ENCODE measurements around the gene FBXL5. TPM values are rescaled to one million over a fixed set of nuclear protein-coding genes. Genes with fewer than 3 reads are reported as not detected.

FBXL5 gene
- total and polyA plus RNA-seq, 9 of the 15 experiments (the other 6 are each of a cell fraction or from before 2014, with no cell fraction given): 6.0 to 35.2 (median 22.1) TPM

GRCh38 chr4:15681372-15682241 lies 26.4 kb upstream of the FBXL5 start, which contains the start of gene FAM200B (continued):
- TF ChIP-seq E2F8 (IDR thresholded peaks at IDR 0.05; ENCODE audit: low read depth, partially characterized antibody) (no peak), ZNF24 (IDR thresholded peaks at IDR 0.05) (0 out of 2 replicates have a peak, but pooled peaks have one; percentile 21), ZNF76 (CRISPR knock-in tag; IDR thresholded peaks at IDR 0.05; ENCODE audit: borderline replicate concordance) (no peak), NFE2L1 (tag; IDR thresholded peaks at IDR 0.05; ENCODE audit: borderline replicate concordance, low read depth) (no peak), ZBTB11 (CRISPR knock-in tag; IDR thresholded peaks at IDR 0.05) (peak in 2 of 3 experiments; percentile 72 to 96; a peak in 5 of 6 replicates), ZNF586 (CRISPR knock-in tag; conservative IDR thresholded peaks at IDR 0.05) (no peak), THAP7 (CRISPR knock-in tag; IDR thresholded peaks at IDR 0.05) (no peak), PRPF4 (IDR thresholded peaks at IDR 0.05; ENCODE audit: insufficient read depth, low read depth, low read length, poor library complexity, severe bottlenecking) (no peak), SAFB (IDR thresholded peaks at IDR 0.05; ENCODE audit: borderline replicate concordance, low read depth, low read length) (no peak), SUPT5H (IDR thresholded peaks at IDR 0.05) (peak; percentile 93), PCBP1 (IDR thresholded peaks at IDR 0.05; ENCODE audit: low read depth, low read length, poor library complexity, severe bottlenecking) (peak; percentile 45), SOX6 (IDR thresholded peaks at IDR 0.05) (peak; percentile 59), FOXM1 (IDR thresholded peaks at IDR 0.05; ENCODE audit: low read depth) (peak; percentile 85), FOXM1 (CRISPR knock-in tag; IDR thresholded peaks at IDR 0.05; ENCODE audit: low read depth) (no peak; the same call in 1 of the 2 replicates), PHF8 (IDR thresholded peaks at IDR 0.05; ENCODE audit: borderline replicate concordance, low read length) (peak; percentile 89), ZNF354B (CRISPR knock-in tag; IDR thresholded peaks at IDR 0.05) (no peak), ZNF785 (CRISPR knock-in tag; IDR thresholded peaks at IDR 0.05) (no peak), ZNF124 (CRISPR knock-in tag; IDR thresholded peaks at IDR 0.05) (no peak), KLF6 (CRISPR knock-in tag; IDR thresholded peaks at IDR 0.05; ENCODE audit: borderline replicate concordance) (peak; percentile 51; the same call in 1 of the 2 replicates), NBN (IDR thresholded peaks at IDR 0.05; ENCODE audit: low read depth) (peak; percentile 22)
